ENCODE data around the gene OR2Z1.
A peak's percentile ranks its signal among the peaks of the same experiment; 100 is the strongest.

The OR2Z1 gene

GRCh38 chr19:8696993-8697392 is 24.4 kb upstream of the OR2Z1 start:
- no peak for TF ChIP-seq CTCF (IDR thresholded peaks at IDR 0.05)

GRCh38 chr19:8697671-8698432 is 23.6 kb upstream of the OR2Z1 start:
- peak; percentile 38 for TF ChIP-seq CTCF (IDR thresholded peaks at IDR 0.05)

- TF ChIP-seq CTCF (IDR thresholded peaks at IDR 0.05): 0 out of 2 replicates have a peak, but pooled peaks have one; percentile 9
These were observed 22.9 kb upstream of the OR2Z1 start, which contains the start of gene ACTL9 for GRCh38 chr19:8698433-8699063. Gene ACTL9 (minus strand): TSS chr19:8698795. CDS start chr19:8698701, 94 bp downstream.

- TF ChIP-seq CTCF (IDR thresholded peaks at IDR 0.05): no peak
These were observed 21.5 kb upstream of the OR2Z1 start for GRCh38 chr19:8699908-8700307.

- no peak for TF ChIP-seq CTCF (IDR thresholded peaks at IDR 0.05)
These were observed 20.5 kb upstream of the OR2Z1 start for GRCh38 chr19:8700956-8701355.

GRCh38 chr19:8702350-8702749 is 19.1 kb upstream of the OR2Z1 start:
- no peak for TF ChIP-seq CTCF (IDR thresholded peaks at IDR 0.05)

GRCh38 chr19:8703223-8703622 is 18.2 kb upstream of the OR2Z1 start:
- no peak for TF ChIP-seq CTCF (IDR thresholded peaks at IDR 0.05)

Data from LNCAP (cell line).